ENCODE data around the gene TENM3.
A peak's percentile ranks its signal among the peaks of the same experiment; 100 is the strongest.
"Not testable (repeated sequence)": the region's sequence is repeated elsewhere in the genome, so short reads cannot be mapped to it uniquely, and the experiment has no call there.

TENM3 gene

DNA sequence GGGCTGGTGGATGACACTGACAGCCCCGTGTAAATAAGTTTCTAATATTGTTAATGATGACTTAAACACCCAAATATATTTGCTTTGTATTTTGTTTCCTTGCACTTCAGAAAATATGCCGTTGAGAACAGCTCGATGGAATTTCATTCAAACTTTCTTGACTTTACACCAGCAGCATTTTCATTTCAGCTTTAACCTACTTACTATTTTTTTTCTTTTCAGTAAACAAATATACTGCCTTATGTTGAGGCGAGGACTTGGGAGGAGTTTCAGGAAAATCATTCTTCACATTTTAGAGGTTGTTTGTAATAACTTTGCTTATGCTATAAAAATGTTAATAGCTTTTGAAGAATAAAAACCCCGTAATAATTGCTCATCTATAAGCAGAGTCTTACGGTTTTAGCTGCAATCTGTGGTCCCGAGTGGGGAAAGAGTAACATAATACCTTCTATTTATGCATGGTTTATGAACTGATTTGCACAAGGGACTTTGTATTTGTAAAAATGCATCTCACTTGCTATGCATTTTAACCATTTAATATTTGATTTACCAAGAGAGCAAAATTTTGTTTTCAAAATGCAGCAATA lies 14.1 kb upstream of the TENM3 start:
- DNase-seq = no peak

DNA sequence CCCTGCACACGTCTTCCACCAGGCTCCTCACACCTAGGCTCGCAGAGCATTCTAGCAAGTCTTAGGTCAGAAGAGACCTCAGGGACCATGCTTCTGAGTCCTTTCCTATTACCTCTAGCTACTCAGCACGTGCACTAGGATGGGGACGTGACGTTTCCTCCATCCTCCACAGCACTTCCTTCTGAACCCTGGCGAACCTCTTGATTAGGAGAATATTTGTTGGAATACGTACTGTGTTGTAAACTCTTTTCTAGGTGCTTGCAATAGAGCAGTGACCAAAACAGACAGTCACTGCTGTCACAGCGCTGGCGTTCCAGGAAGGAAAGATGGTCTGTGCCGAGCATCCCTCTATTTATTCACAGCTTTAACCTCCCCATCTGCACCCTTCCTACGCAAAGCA lies 12.9 kb upstream of the TENM3 start:
- DNase-seq = no peak

DNA sequence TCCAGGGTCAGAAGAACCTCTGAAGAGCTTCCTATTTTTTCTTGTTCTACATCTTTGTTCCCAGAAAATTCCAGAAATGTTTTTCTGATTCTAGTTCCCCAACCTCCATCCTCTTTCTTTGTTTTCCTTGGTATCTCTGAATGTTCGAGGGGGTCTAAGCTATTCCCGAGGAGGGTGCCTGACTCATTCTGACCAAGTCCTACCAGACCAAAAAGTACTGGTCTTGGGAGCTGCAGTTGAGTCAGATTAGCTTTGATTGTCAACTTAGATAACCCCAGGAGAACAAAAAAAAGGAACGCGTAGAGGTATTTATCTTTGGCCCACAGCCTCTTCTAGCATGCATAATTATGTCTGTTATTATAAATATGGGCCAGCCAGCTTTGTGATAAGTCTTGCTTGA lies 12.1 kb upstream of the TENM3 start:
- peak; percentile 86 for DNase-seq

DNA sequence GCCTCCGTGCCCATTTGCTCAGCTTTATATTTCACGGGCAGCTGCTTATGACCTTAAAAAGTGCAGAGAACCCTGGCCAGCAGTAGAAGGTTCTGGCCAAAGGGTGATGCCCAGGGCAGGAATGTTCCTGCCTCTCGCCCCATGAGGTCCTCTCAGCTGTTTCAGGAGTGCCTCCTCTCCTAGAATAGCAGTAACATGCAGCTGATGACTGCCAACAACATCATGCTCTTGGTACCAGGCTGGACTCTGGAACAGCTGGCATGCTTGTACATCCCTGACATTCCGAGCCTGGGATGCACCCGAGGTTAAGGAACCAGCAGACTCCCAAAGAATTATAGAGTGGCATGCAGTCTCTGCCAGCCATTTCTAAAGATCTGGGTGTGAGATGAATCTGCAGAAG lies 11.7 kb upstream of the TENM3 start:
- no peak for DNase-seq

DNA sequence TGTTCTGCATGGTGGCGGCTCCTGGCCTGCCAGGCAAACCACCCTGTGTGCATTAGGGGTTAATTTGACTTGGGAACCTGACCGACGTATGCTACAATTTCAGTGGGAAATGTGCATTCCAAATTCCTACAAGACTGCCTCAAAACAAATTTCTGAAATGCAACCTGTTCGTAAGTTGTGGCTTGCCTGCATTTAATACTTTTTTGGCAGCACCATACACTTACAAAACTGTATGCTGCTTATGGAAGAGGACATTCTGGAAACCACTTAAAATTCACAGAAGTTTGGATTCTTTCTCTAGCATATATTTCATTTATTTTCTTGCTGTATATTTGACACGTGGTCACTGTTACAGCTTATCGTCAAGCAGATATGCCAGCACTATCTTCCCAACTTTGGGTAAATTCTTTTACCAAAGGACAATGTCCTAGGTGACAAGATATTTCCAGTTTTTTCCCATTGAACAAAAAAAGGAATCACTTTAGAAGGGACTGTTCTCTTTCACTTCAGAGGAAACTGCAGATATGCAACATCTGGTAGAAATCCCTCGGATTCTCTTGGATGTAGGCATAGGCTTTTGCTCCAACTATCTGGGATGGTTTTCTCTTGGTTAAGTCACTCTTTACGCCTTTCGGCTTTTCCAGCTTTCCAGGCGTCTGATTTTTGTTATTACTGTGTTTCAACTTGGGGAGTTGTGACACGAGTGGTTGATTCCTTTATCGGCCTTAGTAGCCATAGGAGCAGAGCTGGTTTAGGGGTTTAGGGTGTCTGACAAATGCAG lies 9.7 kb upstream of the TENM3 start:
- no peak for DNase-seq

DNA sequence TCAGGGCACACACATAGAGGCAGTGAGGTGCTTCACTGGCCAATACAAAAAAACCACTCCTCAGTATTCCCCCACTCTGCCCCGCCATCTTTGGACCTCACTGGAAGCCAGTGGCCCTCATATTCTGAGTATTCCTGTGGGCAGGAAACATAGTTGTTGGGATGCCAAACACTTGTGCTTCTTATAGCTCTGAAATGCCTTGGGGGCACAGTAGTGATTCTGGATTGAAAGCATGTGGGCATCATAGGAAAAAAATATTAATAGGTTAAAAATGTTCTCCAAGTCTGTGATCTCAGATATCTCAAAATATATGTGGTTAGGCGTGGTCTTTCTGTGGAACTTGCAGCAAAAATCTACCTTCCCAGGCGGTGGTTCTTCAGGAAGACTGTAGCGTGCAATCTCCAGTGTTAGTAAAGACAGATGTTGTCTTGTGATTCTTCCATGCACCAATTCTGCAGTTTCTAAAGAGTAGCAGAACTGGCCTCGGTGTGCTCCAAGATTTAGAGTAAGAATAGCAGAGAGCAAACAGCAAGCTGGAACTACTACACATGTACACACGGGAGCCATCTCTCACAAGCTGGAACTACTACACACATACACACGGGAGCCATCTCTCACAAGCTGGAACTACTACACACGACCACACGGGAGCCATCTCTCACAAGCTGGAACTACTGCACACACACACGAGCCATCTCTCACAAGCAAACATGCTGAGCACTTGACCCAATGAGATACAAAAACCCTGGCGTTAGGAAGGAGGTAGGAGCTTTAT lies 8.0 kb upstream of the TENM3 start:
- peak; percentile 49 for DNase-seq

DNA sequence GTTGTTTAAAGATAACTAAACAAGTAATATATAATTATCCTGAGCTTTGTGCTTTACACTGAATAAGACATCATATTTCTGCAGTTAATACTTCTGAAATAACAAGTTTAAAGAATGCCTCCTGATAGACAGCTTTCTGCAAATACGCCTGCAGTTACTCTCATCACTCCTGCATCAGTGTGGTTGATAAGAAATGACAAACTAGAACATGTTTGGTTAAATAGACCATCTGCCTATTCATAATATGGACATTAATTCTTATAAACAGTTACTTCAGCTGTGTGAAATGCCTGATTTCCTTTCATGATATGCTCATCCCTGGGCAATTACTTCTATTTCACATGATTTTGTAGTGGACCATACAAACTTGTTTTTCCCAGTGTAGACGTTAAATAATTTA lies 7.0 kb upstream of the TENM3 start:
- DNase-seq = no peak

DNA sequence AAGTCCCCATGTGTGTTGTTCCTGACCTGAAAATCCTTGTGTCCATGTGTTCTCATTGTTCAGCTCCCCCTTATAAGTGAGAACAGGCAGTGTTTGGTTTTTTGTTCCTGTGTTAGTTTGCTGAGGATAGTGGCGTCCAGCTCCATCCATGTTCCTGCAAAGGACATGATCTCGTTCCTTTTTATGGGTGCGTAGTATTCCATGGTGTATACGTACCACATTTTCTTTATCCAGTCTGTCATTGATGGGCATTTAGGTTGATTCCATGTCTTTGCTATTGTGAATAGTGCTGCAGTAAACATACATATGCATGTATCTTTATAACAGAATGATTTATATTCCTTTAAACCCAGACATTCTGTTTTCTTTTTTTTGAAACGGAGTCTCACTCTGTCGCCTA lies 6.2 kb upstream of the TENM3 start:
- DNase-seq = not testable (repeated sequence)

DNA sequence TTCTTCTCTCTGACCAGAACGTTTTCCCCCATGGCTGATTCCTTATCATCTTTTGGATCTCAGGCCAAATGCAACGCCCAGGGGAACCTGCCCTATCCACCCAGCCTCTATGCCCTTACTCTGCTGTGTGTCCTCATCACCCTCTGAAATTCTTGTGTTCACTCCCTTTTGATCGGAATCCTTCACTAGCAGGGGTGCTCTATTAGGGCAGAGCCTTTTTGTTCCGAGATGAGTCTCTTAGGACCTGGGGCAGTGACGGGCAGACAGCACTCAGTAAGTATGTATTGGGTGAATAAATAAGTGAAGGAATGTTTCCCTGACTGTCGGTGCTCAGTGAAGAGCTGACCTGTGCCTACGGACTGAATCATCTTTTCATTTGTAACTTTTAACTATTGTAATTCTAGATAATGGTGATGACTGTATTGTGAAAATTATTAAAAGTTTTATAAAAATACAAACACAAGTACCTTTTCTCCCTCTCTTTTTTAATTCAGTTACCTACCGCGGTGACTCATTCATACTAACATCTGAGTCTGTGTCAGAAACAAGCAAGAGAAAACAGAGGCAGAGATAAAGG lies 4.8 kb upstream of the TENM3 start:
- no peak for DNase-seq

DNA sequence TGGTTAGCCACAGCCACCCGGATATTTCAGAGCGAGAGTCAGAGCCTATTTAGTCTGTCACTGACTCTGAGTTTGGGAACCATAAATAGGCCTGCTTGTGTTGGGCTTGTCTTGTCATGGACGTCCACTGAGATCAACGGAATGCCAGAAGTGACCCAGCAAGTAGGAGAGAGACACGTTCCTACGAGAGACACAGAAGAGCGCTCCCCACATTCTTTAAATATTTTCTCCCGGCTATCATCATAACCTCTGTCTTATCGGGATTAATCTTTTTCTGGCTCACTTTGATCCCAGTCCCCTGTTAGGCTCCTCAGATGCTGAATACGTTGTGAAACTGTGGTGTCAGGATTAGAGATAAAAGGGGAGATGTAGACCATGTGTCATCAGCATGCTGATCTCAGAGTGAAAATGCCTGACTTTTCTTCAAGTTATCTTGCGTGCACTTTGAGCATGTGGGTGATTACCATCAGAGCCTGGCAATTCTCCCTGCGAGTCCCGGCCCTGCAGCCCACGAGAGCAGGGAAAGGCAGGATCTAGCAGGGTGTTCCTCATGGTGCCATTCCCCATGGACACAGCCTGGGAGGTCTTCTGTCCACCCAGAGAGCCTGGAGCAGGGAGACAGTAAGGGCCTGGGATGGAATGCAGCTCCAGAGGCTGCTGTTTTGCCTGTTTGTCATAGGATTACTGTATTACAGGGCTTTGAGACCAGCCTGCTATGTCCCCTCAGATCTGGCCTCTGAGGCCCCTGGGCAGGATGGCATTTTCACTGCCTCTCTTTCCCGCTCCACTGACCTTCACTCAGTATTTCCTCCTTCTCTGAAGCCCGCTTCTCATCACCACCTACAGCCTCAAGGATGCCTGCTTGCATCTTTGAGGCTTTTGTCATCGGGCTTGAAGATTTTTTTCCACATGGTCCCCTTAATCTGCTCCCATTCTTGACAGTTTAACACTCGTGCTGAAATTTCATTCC lies 2.8 kb upstream of the TENM3 start:
- DNase-seq = peak; percentile 82

DNA sequence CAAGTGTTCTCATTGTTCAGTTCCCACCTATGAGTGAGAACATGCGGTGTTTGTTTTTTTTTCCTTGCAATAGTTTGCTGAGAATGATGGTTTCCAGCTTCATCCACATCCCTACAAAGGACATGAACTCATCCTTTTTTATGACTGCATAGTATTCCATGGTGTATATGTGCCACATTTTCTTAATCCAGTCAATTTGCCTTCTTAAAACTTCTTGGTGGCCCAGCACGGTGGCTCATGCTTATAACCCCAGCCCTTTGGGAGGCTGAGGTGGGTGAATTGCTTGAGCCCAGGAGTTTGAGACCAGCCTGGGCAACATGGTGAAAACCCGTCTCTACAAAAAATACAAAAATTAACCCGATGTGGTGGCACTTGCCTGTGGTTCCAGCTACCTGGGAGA lies 942 bp upstream of the TENM3 start:
- DNase-seq = not testable (repeated sequence)

DNA sequence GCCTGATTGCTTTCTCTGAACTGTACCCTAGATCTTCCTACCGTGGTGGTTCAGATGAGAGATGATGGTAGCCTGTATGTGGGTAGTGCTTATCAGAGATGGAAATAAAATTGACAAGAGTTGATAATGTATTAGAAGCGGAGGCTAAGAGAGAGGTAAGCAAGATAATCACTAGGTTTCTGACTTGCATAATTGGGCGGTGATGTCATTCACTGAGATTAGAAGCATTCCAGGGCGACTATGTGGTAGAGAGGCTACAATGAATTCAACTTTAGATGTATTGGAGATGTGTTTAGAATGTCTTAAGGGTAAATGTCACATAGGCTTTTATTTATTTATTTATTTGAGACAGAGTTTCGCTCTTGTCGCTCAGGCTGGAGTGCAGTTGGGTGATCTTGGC lies 415 bp upstream of the TENM3 start:
- peak; percentile 62 for DNase-seq

DNA sequence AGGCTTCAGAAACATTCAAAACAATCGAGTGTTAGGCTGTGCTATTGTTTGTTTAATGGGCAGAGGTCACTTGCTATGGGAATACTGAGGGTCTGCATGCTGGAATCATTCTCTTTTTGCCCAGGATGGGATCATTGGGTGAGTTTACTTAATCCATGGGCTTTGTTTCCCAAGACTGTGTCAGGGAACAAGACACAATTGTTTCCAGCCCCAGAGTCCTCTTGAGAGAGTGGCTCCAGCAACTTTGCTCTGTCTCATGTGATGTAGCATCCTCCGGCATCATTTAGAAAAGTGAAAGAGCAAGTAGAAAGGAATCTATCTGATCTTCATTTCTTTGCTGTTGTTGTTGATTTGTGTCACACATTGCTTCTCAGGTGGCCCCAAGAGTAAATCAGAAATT lies 1.8 kb downstream of the TENM3 start:
- no peak for DNase-seq

DNA sequence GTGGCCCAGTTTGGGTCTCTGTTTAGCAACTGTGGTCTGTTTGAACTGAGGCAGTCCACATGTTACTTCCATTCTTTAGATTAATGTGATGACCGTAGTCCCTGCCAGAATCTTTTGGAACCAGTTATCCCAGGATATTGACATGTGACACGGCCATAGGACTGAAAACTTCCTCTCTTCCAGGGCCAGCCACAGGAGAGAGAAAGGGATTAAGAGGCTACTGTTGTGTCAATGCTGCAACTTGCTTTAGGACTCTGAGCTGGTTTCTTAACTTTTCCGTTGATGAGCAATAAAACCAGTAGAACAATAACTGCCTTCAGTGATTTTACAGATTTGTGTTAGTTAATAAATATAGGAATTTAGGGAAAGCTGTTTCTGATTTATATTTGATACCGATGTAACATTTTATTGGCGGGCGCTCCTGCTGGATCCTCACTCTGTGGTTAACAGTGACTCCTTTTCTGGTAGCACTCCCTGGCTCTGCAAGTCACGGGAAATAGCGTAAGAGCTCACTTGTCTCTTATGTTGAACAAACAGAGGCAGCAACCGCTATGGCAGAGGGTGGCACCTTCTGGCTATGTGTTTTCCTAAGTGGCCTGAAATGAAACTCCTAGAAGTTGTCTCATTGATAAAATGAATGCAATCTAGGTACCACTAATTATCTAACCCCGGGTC lies 2.5 kb downstream of the TENM3 start:
- peak; percentile 13 for DNase-seq

DNA sequence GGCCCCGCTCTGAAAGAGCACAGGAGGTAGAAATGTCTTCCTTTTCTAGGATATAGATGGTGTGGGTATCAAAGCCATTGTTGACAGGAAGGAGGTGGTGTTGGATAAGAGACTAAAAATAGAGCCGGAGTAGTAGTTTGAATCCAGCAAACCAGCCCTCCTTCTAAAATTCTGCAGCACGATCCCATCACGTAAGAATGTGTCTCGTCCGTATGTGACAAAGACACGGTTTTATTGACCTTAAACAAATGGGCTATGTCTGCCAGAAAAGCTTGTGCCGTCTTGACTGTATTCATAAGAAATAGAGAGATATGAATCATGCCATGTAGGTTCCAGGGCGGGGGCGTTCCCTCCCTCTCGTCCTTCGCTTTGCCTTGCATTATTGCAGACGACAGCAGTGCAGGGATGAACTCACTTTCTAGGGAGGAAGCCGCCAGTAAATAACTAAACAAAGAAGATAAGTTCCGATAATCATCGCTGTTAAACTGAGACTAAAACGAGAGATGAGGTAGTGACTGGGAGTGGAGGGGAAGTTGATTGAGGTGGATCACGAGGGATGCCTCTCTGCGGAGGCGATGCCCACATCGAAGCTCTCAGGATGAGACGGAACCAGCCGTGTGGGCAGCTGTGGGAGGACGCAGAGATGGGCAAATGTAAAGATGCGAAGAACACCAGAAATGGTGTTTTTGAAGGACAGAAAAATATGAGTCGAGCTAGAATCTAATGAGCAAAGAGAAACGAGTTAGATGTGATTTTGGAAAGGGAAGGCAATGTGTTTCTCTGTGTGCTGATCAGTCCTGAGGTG lies 3.4 kb downstream of the TENM3 start:
- DNase-seq = peak; percentile 5

DNA sequence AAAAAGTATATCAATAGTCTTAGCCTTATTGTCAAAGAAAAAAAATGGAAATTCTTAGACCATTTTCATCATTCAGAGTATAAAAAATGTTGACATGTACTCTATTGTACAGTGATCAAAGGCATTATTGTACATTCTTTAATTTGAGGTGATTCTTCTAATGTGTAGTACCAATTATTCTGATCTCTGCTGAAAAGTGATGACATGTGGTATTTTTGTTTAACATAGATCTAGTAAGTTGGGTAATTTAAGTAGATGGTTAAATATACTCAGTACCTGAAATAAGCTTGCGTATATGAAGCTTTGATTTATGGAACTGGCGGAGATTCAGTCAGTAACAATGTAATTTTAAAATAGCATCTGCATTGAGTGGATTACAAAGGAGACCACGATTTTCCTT lies 5.1 kb downstream of the TENM3 start:
- no peak for DNase-seq

DNA sequence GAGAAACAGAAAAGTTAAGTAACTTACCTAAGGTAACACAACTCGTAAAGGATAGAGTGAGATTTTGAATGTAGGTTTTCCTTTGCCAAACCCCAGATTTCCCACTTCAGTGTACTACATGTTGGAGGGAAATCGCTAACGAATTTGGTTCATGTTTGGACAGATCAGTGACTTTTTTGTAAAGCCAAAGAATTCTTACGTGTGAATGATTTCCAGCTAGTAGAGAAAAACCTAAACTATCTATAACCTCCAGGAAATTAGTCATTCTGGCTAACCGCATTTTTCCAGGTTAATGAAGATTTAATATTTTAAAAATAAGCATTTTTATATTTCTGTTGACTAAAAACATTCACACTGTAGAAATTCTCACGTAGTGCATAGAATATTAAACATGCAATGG lies 7.2 kb downstream of the TENM3 start:
- DNase-seq = no peak

DNA sequence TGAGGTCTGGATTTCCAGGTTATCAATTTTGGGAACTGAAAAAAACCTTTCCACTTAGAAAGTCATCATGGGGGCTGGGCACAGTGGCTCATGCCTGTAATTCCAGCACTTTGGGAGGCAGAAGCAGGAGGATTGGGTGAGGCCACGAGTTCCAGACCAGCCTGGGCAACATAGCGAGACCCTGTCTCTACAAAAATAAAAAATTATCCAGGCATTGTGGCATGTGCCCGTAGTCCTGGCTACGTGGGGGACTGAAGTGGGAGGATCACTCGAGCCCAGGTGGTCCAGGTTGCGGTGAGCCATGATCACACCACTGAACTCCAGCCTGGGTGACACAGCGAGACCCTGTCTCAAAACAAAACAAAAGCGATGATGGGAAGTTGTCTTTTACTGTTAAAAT lies 7.9 kb downstream of the TENM3 start:
- DNase-seq = no peak

DNA sequence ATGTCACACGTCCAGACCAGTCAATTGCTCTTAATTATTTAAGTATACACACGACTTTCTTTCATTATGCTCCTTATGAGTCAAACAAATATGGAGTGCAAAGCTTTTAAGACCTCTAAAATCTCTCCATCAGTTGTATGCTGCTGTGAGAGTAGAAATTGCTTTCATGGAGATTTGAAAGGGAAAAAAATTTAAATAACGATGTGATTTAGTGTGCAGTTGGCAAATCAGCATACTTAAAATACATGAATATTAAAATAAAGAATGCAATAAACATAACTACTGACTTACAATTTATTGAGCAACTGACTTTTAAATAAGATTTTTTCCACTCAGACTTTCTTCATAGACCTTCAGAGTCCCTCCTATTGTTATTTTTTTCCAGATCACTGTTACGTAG lies 9.0 kb downstream of the TENM3 start:
- DNase-seq = no peak

DNA sequence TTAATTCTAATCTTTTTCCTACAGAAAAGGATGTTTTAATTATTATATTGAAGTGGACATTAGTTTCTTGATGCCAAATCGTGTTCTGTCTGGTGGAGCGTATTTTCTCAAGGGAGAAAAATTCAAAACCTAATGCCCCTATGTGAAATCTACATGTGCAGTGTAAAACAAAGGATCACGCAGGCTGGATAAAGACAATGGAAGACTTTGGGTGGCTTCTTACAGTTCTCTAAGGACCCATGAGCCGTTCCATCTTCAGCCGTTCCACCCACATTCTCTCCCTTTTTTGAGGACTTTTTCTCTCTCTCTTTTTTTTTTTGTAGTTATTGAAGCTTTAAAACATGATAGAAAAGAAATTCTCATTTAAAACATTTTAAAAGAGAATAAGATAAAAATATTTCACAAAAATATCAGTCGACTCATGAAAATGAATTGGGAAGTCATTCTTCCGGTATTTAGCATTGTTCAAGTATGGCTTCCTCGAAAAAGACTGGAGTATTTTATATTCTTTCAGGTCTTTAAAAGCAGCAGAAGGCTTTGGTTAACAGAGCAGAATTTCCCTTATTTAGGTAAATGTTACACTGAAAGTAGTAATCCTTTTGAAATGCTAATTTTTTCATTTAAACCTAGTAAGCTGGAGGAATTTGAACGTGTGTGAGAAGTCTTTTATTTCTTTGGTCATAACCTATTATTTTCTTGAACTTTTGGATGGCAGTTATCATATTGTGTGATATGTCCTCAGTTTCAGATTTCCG lies 11.0 kb downstream of the TENM3 start:
- DNase-seq = no peak
